Type B pancreatic cell (in vitro differentiated cells): ENCODE data around the gene HAGHL. TPM values are rescaled to one million over a fixed set of nuclear protein-coding genes. Genes with fewer than 3 reads are reported as not detected.
A peak's percentile ranks its signal among the peaks of the same experiment; 100 is the strongest.

ENCODE experiments used
- DNase-seq: peaks from one replicate; pipeline ENCODE4 v3.0.0; 2021; ENCODE audit warnings: mixed read lengths; ENCODE audit not compliant: unreplicated experiment; ENCODE audit errors: extremely low spot score
- H3K27ac Mint-ChIP-seq: 2 replicates; pipeline ENCODE4 v1.8.0; 2021; ENCODE audit warnings: mild to moderate bottlenecking, mixed read lengths
- H3K27me3 Mint-ChIP-seq: 2 replicates; pipeline ENCODE4 v1.8.0; 2021; ENCODE audit warnings: mixed read lengths
- H3K36me3 Mint-ChIP-seq: 2 replicates; pipeline ENCODE4 v1.8.0; 2021; ENCODE audit warnings: mixed read lengths
- H3K4me1 Mint-ChIP-seq: one replicate; pipeline ENCODE4 v1.8.0; 2021; ENCODE audit warnings: mixed read lengths; ENCODE audit not compliant: unreplicated experiment
- H3K4me3 Mint-ChIP-seq: 2 replicates; pipeline ENCODE4 v1.8.0; 2021; ENCODE audit warnings: mild to moderate bottlenecking, mixed read lengths
- H3K9me3 Mint-ChIP-seq: 2 replicates; pipeline ENCODE4 v1.8.0; 2021; ENCODE audit warnings: mixed read lengths
- total RNA-seq: library from RNA; stranded (reverse); gene quantifications from 2 replicates; pipeline ENCODE4 v1.2.1, GENCODE V29; 2021; ENCODE audit warnings: low replicate concordance
- TF ChIP-seq, protein P1 (sequence below): fragments of 200-600 bp; sonication (generic); conservative IDR thresholded peaks from 2 replicates; pipeline ENCODE4 v1.5.0; 2021; ENCODE audit warnings: antibody characterized with exemption, mild to moderate bottlenecking

The HAGHL gene
- total RNA-seq, 1 donor from 2014 or later = 8.5 TPM

DNA sequence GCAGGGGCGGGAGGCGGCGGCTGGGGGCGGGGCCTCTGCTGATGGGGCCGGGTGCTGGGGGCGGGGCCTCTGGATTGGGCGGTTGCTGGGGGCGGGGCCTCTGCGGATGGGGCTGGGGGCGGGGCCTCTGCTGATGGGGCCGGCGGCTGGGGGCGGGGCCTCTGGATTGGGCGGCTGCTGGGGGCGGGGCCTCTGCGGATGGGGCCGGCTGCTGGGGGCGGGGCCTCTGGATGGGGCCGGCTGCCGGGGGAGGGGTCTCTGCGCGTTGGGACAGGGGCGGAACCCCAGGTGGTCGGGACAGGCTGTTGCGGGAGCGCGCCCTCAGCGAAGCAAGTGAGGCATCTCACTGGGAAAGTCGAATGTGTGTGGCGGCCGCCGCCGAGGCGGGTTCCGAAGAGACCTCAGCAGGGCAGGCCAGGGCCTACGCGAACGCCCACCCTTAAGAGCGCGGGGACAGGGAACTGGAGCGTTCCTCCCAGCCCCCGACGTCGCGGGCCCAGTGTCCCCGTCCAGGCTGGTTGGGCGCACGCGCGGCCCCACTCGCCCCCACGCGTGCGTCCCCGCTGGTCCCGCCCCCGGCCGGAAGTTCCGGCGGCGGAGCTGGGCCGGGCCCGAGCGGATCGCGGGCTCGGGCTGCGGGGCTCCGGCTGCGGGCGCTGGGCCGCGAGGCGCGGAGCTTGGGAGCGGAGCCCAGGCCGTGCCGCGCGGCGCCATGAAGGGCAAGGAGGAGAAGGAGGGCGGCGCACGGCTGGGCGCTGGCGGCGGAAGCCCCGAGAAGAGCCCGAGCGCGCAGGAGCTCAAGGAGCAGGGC, 46.9 kb upstream of the HAGHL start, which contains the start of gene STUB1:
STUB1 (plus strand) TSS at position 597 of the 811 bp plus-strand sequence; CDS start at position 713, 116 bp downstream.
- peaks cover 3% of the 10 kb centered on the region for H3K27me3 Mint-ChIP-seq
- peak within 1 kb of the TSS; percentile 89 for H3K4me3 Mint-ChIP-seq
- no peaks in the 10 kb centered on the region for H3K9me3 Mint-ChIP-seq
- H3K27ac Mint-ChIP-seq = peak within 1 kb of the TSS; percentile 72
- H3K36me3 Mint-ChIP-seq = peaks cover 4% of the 10 kb centered on the region
- peaks cover 3% of the 10 kb centered on the region for H3K4me1 Mint-ChIP-seq
- DNase-seq = peak; percentile 95
- TF ChIP-seq, protein P1, sequence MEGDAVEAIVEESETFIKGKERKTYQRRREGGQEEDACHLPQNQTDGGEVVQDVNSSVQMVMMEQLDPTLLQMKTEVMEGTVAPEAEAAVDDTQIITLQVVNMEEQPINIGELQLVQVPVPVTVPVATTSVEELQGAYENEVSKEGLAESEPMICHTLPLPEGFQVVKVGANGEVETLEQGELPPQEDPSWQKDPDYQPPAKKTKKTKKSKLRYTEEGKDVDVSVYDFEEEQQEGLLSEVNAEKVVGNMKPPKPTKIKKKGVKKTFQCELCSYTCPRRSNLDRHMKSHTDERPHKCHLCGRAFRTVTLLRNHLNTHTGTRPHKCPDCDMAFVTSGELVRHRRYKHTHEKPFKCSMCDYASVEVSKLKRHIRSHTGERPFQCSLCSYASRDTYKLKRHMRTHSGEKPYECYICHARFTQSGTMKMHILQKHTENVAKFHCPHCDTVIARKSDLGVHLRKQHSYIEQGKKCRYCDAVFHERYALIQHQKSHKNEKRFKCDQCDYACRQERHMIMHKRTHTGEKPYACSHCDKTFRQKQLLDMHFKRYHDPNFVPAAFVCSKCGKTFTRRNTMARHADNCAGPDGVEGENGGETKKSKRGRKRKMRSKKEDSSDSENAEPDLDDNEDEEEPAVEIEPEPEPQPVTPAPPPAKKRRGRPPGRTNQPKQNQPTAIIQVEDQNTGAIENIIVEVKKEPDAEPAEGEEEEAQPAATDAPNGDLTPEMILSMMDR = no peak

GRCh38 chr16:680625-680945, 46.3 kb upstream of the HAGHL start:
- DNase-seq = no peak
- TF ChIP-seq, protein P1 = no peak
- peaks cover 4% of the 10 kb centered on the region for H3K36me3 Mint-ChIP-seq
- peak overlapping the region; percentile 72 for H3K27ac Mint-ChIP-seq
- peak overlapping the region; percentile 84 for H3K4me3 Mint-ChIP-seq
- peaks cover 3% of the 10 kb centered on the region for H3K4me1 Mint-ChIP-seq
- H3K9me3 Mint-ChIP-seq = no peaks in the 10 kb centered on the region
- no peaks in the 10 kb centered on the region for H3K27me3 Mint-ChIP-seq

DNA sequence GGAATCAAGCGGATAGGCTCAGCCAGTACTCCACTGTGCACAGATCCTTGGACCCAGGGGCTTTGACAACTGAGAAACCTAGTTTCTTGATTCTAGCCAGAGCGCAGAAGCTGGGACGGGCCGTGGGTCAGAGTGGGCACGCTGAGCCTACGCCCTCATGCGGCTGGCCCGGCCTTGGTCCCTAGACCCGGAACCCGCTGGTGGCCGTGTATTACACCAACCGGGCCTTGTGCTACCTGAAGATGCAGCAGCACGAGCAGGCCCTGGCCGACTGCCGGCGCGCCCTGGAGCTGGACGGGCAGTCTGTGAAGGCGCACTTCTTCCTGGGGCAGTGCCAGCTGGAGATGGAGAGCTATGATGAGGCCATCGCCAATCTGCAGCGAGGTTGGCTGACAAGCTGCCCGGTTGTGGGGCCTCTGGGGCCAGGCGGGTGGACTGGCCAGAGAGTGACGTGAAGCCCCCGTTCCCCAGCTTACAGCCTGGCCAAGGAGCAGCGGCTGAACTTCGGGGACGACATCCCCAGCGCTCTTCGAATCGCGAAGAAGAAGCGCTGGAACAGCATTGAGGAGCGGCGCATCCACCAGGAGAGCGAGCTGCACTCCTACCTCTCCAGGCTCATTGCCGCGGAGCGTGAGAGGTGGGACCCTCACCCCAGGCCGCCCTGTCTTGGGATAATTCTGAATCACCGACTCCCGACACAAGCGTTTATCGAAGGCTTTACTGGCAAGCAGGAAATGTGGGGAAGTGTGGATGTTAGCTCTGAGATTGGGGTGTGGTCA, 45.8 kb upstream of the HAGHL start:
- Mint-ChIP-seq H3K4me3 (peak overlapping the region; percentile 84), H3K27me3 (no peaks in the 10 kb centered on the region), H3K36me3 (peaks cover 4% of the 10 kb centered on the region), H3K9me3 (no peaks in the 10 kb centered on the region), H3K4me1 (peaks cover 3% of the 10 kb centered on the region), H3K27ac (peak overlapping the region; percentile 72)
- DNase-seq = no peak
- TF ChIP-seq, protein P1 = no peak

- peaks cover 3% of the 10 kb centered on the region for H3K4me1 Mint-ChIP-seq
- H3K36me3 Mint-ChIP-seq = peaks cover 4% of the 10 kb centered on the region
- peak overlapping the region; percentile 84 for H3K4me3 Mint-ChIP-seq
- H3K9me3 Mint-ChIP-seq = no peaks in the 10 kb centered on the region
- no peaks in the 10 kb centered on the region for H3K27me3 Mint-ChIP-seq
- no peak for DNase-seq
- TF ChIP-seq, protein P1 = no peak
- peak overlapping the region; percentile 9 for H3K27ac Mint-ChIP-seq
Observed at GRCh38 chr16:681746-682427, 45.0 kb upstream of the HAGHL start.

- H3K27me3 Mint-ChIP-seq = no peaks in the 10 kb centered on the region
- peaks cover 4% of the 10 kb centered on the region for H3K36me3 Mint-ChIP-seq
- H3K4me3 Mint-ChIP-seq = peak overlapping the region; percentile 84
- no peaks in the 10 kb centered on the region for H3K9me3 Mint-ChIP-seq
- peak overlapping the region; percentile 74 for H3K27ac Mint-ChIP-seq
- TF ChIP-seq, protein P1 = peak; percentile 18
- peaks cover 3% of the 10 kb centered on the region for H3K4me1 Mint-ChIP-seq
- no peak for DNase-seq
Observed at GRCh38 chr16:682493-683395, 44.2 kb upstream of the HAGHL start.
